Stimulated activated CD8-positive, alpha-beta memory T cell treated with anti-CD3 and anti-CD28 coated beads, Interleukin-4, amount 100 ng/mL, for 4 hours (primary cell): ENCODE results near the gene OSBPL2.

Experiments
- DNase-seq, 2 donors: peaks; one replicate each; pipeline ENCODE4 v3.0.0-alpha.2; 2020; ENCODE audit warnings: low read depth in 2 of 2, low spot score in 1 of 2

The OSBPL2 gene

GRCh38 chr20:62253398-62253797 lies 15.1 kb downstream of the OSBPL2 start:
- DNase-seq = no peak

- no peak for DNase-seq
Measured at GRCh38 chr20:62254021-62254724, 15.9 kb downstream of the OSBPL2 start.

GRCh38 chr20:62255976-62256375 lies 17.7 kb downstream of the OSBPL2 start:
- DNase-seq = no peak

DNA sequence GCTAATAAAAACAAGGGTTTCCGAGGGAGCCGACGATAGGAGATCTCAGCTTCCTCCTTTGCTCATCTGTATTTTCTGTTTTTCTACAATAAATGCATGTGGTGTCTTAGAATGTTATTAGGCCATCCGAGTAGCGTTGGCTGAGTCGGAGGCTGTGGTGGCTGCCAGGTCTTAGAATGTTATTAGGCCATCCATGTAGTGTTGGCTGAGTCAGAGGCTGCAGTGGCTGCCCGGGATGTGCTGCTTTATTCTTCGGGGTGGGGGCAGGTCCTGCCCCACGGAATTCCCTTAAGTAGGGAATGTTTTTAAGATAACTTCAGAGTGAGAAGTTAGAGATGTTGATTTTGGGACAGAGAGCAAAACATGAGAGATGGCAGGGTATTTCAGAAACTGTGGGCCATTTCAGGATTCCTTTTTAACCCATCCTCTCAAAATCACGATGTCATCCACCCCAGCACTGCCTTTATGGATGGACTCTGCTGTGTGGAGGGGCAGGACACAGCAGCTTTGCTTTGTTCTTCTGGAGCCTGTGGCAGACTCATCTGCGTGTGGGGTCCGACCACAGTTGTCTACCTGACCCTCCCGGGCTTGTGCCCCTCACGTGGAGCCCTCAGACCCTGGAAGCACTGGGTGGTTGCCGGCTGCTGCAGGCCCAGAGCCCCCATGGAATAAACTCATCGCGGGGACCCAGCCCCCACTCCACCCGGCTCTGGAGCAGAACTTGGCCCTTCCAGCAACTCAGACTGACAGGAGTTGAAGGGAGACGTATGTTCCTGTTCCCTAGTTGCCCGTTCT lies 20.4 kb downstream of the OSBPL2 start:
- DNase-seq = no peak

- DNase-seq = no peak
Measured at GRCh38 chr20:62259294-62259565, 20.9 kb downstream of the OSBPL2 start.

- no peak for DNase-seq
Measured at GRCh38 chr20:62262064-62262463, 23.7 kb downstream of the OSBPL2 start.

GRCh38 chr20:62263396-62263795 lies 25.1 kb downstream of the OSBPL2 start:
- no peak for DNase-seq

- no peak for DNase-seq
Measured at GRCh38 chr20:62265365-62265764, 27.0 kb downstream of the OSBPL2 start.

DNA sequence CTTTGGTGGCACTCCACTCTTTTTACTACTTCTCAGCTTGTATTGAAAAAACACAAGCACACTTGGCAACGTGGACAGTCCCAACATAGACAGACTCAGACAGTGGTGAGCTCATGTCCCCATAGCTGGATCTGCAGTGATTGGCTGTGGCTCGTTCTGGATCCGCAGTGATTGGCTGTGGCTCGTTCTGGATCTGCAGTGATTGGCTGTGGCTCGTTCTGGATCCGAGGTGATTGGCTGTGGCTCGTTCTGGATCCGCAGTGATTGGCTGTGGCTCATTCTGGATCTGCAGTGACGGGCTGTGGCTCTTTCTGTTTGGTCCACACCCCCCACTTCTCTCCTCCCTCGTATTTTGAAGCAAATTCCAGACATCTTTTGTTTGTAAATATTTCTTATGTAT lies 28.0 kb downstream of the OSBPL2 start:
- DNase-seq = no peak

DNA sequence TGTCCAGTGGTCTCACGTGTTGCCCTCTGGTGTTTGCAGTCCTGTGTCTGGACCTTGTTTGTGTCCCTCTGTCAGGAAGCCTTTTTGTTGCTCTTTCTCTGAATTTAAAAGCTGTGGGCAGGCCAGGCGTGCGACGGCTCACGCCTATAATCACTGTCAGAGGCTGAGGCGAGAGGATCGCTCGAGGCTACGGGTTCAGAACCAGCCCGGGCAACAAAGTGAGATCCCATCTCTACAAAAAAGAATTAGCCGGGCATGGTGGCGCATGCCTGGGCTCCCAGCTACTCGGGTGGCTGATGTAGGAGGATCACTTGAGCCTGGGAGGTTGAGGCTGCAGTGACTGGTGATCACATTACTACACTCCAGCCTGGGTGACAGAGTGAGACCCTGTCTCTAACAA lies 28.5 kb downstream of the OSBPL2 start:
- DNase-seq = no peak

GRCh38 chr20:62267543-62267942 lies 29.2 kb downstream of the OSBPL2 start:
- DNase-seq = no peak

- DNase-seq = no peak
Measured at GRCh38 chr20:62268228-62268900, 30.0 kb downstream of the OSBPL2 start.

DNA sequence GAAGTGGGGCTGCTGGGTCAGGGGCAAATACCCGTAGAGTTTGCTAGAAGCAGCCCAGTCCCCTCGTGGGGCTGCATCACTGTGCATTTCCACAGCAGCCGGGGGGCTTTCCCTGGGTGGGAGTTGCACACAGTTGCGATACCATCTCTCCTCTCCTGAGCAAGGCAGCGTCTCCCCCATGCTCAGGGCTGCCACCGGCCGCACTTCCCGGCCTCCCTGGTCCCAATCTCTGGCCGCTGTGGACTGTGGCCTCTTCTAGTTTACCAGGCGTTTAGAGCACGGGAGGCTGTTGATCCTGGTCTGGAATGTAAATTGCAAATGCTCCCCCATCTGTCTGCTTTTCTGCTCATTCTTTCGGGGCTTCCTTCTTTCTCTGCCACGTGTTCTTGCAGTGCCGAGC lies 31.1 kb downstream of the OSBPL2 start:
- no peak for DNase-seq

GRCh38 chr20:62269871-62270270 lies 31.6 kb downstream of the OSBPL2 start:
- no peak for DNase-seq

GRCh38 chr20:62272200-62272599 lies 33.9 kb downstream of the OSBPL2 start:
- DNase-seq = no peak

DNA sequence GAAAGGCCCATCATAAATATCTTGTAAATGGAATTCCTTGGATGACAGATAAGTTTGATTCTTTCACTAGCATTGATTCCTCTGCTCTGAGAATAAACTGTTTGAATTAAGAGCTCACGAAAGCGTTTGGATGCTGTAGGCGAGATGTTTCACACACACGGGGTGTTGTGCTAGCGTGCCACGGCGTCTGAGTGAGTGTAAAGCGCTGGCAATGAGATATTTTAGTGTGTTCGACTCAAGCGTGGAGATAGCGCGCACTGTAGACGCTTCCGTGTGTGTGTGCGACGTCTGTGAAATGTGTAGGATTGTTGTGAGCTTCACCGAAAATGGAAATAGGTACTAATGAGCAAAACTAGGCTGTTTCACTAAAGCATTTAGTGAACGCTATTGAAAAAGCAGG lies 35.1 kb downstream of the OSBPL2 start:
- no peak for DNase-seq

- DNase-seq = no peak
Measured at GRCh38 chr20:62274332-62274950, 36.1 kb downstream of the OSBPL2 start.

- no peak for DNase-seq
Measured at GRCh38 chr20:62275219-62275618, 36.9 kb downstream of the OSBPL2 start.

DNA sequence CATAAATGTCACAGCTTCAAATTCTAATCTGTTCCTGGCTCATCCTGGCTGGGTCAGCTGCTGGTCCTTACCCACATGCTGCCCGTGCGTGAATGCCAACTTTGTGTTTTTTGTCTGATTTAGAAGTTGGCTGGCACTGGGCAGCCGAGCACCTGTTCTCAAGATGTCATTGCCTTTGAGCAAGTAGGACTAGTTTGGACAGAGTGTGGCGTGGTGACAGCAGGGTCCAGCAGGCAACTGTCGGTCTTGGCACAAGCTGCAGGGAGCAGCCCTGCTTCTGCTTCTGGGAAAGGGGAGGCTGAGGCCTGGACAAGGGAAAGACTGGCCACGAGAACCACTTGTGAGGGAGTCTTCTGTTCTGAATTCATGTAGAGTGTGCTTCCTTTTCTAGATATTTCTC lies 38.1 kb downstream of the OSBPL2 start:
- no peak for DNase-seq

DNA sequence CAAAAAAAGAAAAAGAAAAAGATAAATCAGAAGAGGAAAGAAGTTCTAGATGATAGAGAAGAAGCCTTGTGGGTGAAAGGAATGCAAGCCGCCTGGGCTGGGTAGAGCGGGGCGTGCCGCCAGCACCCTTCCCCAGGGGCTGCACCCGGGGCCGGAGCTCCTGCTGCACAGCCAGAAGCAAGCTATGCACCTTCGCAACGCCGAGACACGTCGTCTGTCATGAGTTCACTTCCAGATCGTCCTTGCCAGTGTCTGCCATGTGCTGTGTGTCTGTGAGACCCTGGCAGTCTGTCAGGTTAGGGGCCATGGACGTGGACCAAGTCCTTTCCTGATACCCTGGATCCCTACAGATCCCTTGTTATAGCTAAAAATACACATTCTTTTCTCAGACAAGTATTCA lies 38.9 kb downstream of the OSBPL2 start:
- DNase-seq = no peak

DNA sequence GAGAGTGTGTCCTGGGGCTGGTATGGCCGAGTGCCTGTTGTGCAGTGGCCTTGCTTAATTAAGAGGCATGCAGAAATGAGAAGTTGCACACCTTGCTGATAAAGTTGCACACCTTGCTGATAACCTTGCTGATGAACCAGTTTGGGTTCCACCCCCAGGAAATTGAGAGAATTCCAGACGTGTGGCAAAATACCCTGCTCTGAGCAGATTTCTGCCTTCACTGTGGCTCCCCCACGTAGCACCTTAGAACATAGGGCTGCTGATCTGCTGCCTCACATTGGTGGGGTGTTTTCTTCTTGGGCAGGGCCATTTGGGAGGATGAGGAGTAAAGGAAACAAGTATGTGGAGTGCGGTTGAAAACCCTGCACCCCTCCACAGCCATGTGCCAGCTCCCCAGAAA lies 42.0 kb downstream of the OSBPL2 start:
- DNase-seq = no peak
